Measurements from ENCODE around the gene PACRG. TPM values are rescaled to one million over a fixed set of nuclear protein-coding genes. Genes with fewer than 3 reads are reported as not detected.

Gene PACRG
- total and polyA plus RNA-seq, 2 of the 8 experiments (the other 6 are each of a cell fraction or from before 2014, with no cell fraction given) = 0.44 to 0.54 TPM

DNA sequence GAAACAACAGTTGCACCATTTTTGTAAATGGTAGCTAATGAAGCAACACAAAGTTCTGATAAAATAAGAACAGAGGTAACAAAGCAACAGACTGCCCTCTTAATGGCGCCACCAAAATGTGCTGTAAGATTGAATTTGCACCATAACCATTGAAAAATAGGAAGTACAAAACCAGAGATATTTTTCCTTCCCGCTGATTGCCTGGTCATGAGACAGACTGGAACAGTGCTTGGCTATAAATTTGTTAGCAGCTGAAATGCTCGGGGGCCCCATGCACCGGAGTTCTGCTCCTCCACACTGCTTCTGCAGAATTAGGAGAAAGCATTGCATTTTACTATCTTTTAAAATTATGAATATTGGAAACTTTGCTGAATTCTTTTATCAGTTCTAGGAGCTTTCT, 522.3 kb downstream of the PACRG start (continued):
- TF ChIP-seq CHD7 (IDR thresholded peaks at IDR 0.05; ENCODE audit: insufficient replicate concordance, low read length) = no peak
- no peak for TF ChIP-seq RAD21 (IDR thresholded peaks at IDR 0.05 in 1 of 2, conservative IDR thresholded peaks at IDR 0.05 in 1 of 2; ENCODE audit: low read depth in 2 of 2, low read length in 2 of 2)
- TF ChIP-seq PHF8 (conservative IDR thresholded peaks at IDR 0.05; ENCODE audit: low read depth, low read length) = no peak
- TF ChIP-seq JUND (IDR thresholded peaks at IDR 0.05; ENCODE audit: low read length) = no peak
- TF ChIP-seq BCL11A (IDR thresholded peaks at IDR 0.05; ENCODE audit: low read depth in 2 of 2, low read length in 2 of 2) = no peak
- no peak for TF ChIP-seq ZNF274 (IDR thresholded peaks at IDR 0.05; ENCODE audit: borderline replicate concordance, extremely low read depth, low read length)
- TF ChIP-seq RFX5 (IDR thresholded peaks at IDR 0.05; ENCODE audit: borderline replicate concordance, low read depth, low read length) = no peak
- TF ChIP-seq NANOG (IDR thresholded peaks at IDR 0.05; ENCODE audit: insufficient read depth, low read depth, low read length, poor library complexity, severe bottlenecking) = no peak
- no peak for TF ChIP-seq CHD1 (IDR thresholded peaks at IDR 0.05; ENCODE audit: low read depth, low read length)
- TF ChIP-seq KDM1A (IDR thresholded peaks at IDR 0.05; ENCODE audit: borderline replicate concordance, low read length) = no peak
- no peak for TF ChIP-seq CEBPB (IDR thresholded peaks at IDR 0.05; ENCODE audit: low read depth, low read length)
